Measurements from ENCODE around the gene TSFM.

GRCh38 chr12:57816001-57816854, 33.6 kb downstream of the TSFM start:
- no peak for TF ChIP-seq NFYB (CRISPR knock-in tag; conservative IDR thresholded peaks at IDR 0.05; ENCODE audit: low read depth)
- TF ChIP-seq ZNF263 (CRISPR knock-in tag; IDR thresholded peaks at IDR 0.05; ENCODE audit: low read depth) = no peak
- no peak for TF ChIP-seq MAX (CRISPR knock-in tag; IDR thresholded peaks at IDR 0.05)
- TF ChIP-seq USF2 (CRISPR knock-in tag; IDR thresholded peaks at IDR 0.05) = no peak
- no peak for TF ChIP-seq ESRRA (CRISPR knock-in tag; IDR thresholded peaks at IDR 0.05; ENCODE audit: borderline replicate concordance)
